Spleen (tissue), 11 donors: ENCODE results near the gene THAP9. TPM values are rescaled to one million over a fixed set of nuclear protein-coding genes. Genes with fewer than 3 reads are reported as not detected.

ENCODE experiments used
- DNase-seq: peaks from one replicate; pipeline ENCODE4 v3.0.0-alpha.2; 2020
- H3K27ac ChIP-seq, 8 donors: fragments of 200-600 bp; sonication (generic) in 7 of 8; 1 replicate in 4 of 8; 2 replicates in 4 of 8; pipeline versions ENCODE4 v1.5.0 to v1.8.0; 2016 to 2021; ENCODE audit warnings: inconsistent platforms in 4 of 8, mild to moderate bottlenecking in 4 of 8, moderate library complexity in 1 of 8
- H3K27me3 ChIP-seq, 7 donors: fragments of 200-600 bp; sonication (generic) in 6 of 7; replicated peaks in 1 of 7; 1 replicate in 4 of 7; 2 replicates in 3 of 7; pipeline versions ENCODE4 v1.5.0 to v1.8.0; 2016 to 2021; ENCODE audit warnings: inconsistent platforms in 3 of 7, mild to moderate bottlenecking in 1 of 7
- H3K36me3 ChIP-seq, 6 donors: fragments of 200-600 bp; sonication (generic) in 5 of 6; 1 replicate in 4 of 6; 2 replicates in 2 of 6; pipeline versions ENCODE4 v1.5.0 to v1.8.0; 2016 to 2021; ENCODE audit warnings: inconsistent platforms in 2 of 6
- H3K4me1 ChIP-seq, 6 donors: fragments of 200-600 bp; sonication (generic) in 5 of 6; 1 replicate in 3 of 6; 2 replicates in 3 of 6; pipeline versions ENCODE4 v1.5.0 to v1.8.0; 2016 to 2021; ENCODE audit warnings: inconsistent platforms in 3 of 6
- H3K4me3 ChIP-seq, 8 donors: fragments of 200-600 bp; sonication (generic) in 7 of 8; 1 replicate in 4 of 8; 2 replicates in 4 of 8; pipeline versions ENCODE4 v1.5.0 to v1.8.0; 2016 to 2021; ENCODE audit warnings: inconsistent platforms in 4 of 8, mild to moderate bottlenecking in 4 of 8, moderate library complexity in 2 of 8
- H3K9me3 ChIP-seq, 8 donors: fragments of 200-600 bp; sonication (generic) in 7 of 8; 1 replicate in 4 of 8; 2 replicates in 4 of 8; pipeline versions ENCODE4 v1.5.0 to v1.8.0; 2016 to 2021; ENCODE audit warnings: inconsistent platforms in 4 of 8
- POLR2A ChIP-seq, 3 donors: fragments of 450-650 bp; IDR thresholded peaks; one replicate each; pipeline ENCODE4 v1.5.1; 2017; ENCODE audit warnings: antibody characterized with exemption in 3 of 3, mild to moderate bottlenecking in 1 of 3
- POLR2AphosphoS5 ChIP-seq, 3 donors: sonication (generic); formaldehyde crosslinking; IDR thresholded peaks; one replicate each; pipeline ENCODE4 v1.5.1; 2017; ENCODE audit warnings: antibody characterized with exemption in 3 of 3
- WGBS, 5 donors: extraction: QIAGEN DNeasy Blood & Tissue Kit in 3 of 5; methylation state at CpG; one replicate each; pipeline versions ENCODE4 v1.1.5 to v1.1.7; 2013 to 2018; 5-methylcytosine and 5-hydroxymethylcytosine counted together
- intact Hi-C: fragments of 100-400 bp; cut with DNase I; formaldehyde crosslinking; loops from one replicate; pipeline ENCODE4 v1.15.0; 2023; ENCODE audit warnings: low total_unique reads
- polyA plus RNA-seq, 3 donors: library from polyadenylated mRNA; stranded (reverse); fragments of 200-250 nt; gene quantifications; one replicate each; pipeline ENCODE4 v1.2.1, GENCODE V29; 2013
- small RNA-seq, 4 donors: library from RNA; depleted of rRNA; stranded (forward); fragments of <200 nt; gene quantifications; one replicate each; pipeline ENCODE3, GENCODE V24; 2016
- total RNA-seq, 7 donors: library from RNA; depleted of rRNA in 3 of 7; stranded (reverse); fragments of >200 nt in 3 of 7; fragmentation: NEBNext Ultra II Directional in 4 of 7; extraction: Animal tissue kit (Norgen Biotek cat#: 25700) in 4 of 7; gene quantifications; one replicate each; pipeline versions ENCODE4 v1.1.0 to v1.2.1, GENCODE V29; 2016 to 2021
- TF ChIP-seq, protein P1 (sequence below), 11 experiments: fragments of 200-600 bp in 7 of 11; fragments of 450-650 bp in 4 of 11; sonication (generic) in 4 of 11; IDR thresholded peaks in 8 of 11; conservative IDR thresholded peaks in 3 of 11; 1 replicate in 7 of 11; 2 replicates in 4 of 11; pipeline versions ENCODE4 v1.4.0 to v1.8.0; 2016 to 2021; ENCODE audit warnings: antibody characterized with exemption in 11 of 11, inconsistent platforms in 4 of 11, mild to moderate bottlenecking in 1 of 11
- donor health status: healthy with polysubstance abuse.
- donor health status: DM: no; HTN: no; CAD: no; lungs with moderate emphysema.
- donor health status: DM: no; HTN: no; CAD: no.
- donor health status: Bipolar disorder and iron deficiency.
- donor health status: healthy.
- donor health status: DM: no; HTN: no; CAD: no.
- donor health status: DM: yes; HTN: yes; CAD: no.

The THAP9 gene
- total and polyA plus RNA-seq, 10 donors: 1.8 to 8.1 (median 3.2) TPM

DNA sequence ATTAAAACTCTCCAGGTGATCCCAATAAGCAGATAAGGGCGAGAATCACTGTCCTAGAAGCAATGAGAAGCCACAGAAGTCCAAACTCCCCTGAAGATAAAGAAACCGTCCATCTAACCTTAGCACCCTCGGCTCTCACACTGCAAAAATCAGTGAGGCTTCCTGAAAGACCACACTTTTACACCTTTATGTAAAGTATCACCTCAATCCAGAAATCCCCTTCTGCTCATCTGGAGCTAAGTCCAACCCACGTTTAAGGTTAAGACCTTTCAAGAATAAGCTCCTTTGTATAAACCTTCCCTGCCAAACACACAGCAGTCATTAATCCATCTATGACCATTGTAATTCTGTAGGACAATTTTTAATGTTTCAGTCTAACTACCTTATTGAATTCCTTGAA is 68.4 kb downstream of the THAP9 start:
- Histone ChIP-seq H3K4me3 (no peak overlapping the region), H3K27me3 (no peaks in the 10 kb centered on the region), H3K4me1 (no peaks in the 10 kb centered on the region), H3K9me3 (no peaks in the 10 kb centered on the region), H3K36me3 (peaks cover 0 to 96% (median 16%) of the 10 kb centered on the region in 6 donors), H3K27ac (no peak overlapping the region)
- intact Hi-C loops: no loop called here
- WGBS, 5 donors: 80 to 88% (median 83%) methylated on average over 4 of the region's 4 CpGs
- DNase-seq: no peak
- no peak for TF ChIP-seq POLR2AphosphoS5 (IDR thresholded peaks at IDR 0.05)
- no peak for TF ChIP-seq POLR2A (IDR thresholded peaks at IDR 0.05)
- TF ChIP-seq, protein P1, sequence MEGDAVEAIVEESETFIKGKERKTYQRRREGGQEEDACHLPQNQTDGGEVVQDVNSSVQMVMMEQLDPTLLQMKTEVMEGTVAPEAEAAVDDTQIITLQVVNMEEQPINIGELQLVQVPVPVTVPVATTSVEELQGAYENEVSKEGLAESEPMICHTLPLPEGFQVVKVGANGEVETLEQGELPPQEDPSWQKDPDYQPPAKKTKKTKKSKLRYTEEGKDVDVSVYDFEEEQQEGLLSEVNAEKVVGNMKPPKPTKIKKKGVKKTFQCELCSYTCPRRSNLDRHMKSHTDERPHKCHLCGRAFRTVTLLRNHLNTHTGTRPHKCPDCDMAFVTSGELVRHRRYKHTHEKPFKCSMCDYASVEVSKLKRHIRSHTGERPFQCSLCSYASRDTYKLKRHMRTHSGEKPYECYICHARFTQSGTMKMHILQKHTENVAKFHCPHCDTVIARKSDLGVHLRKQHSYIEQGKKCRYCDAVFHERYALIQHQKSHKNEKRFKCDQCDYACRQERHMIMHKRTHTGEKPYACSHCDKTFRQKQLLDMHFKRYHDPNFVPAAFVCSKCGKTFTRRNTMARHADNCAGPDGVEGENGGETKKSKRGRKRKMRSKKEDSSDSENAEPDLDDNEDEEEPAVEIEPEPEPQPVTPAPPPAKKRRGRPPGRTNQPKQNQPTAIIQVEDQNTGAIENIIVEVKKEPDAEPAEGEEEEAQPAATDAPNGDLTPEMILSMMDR (IDR thresholded peaks at IDR 0.05 in 8 of 11, conservative IDR thresholded peaks at IDR 0.05 in 3 of 11): no peak

DNA sequence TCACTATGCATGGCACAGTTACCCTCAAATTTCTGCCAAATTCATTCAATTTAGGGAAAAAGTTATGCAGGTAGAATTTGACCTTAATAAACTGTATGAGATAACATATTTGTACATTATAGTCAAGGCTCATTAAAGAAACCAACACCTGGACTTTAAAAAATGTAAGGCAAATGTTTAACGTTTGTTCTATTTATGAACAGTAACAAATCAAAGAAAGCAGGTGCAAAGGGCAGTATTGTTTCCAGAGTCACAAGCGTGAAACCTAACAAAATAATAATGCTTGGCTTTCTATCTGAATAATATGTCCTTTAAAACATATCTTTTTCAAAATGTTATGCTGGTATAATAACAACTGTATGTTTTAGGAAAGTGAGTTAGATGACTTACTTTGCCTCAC is 68.9 kb downstream of the THAP9 start:
- Histone ChIP-seq H3K4me3 (no peak overlapping the region), H3K27ac (no peak overlapping the region), H3K4me1 (no peaks in the 10 kb centered on the region), H3K9me3 (no peaks in the 10 kb centered on the region), H3K27me3 (no peaks in the 10 kb centered on the region), H3K36me3 (peaks cover 0 to 96% (median 16%) of the 10 kb centered on the region in 6 donors)
- TF ChIP-seq, protein P1 (IDR thresholded peaks at IDR 0.05 in 8 of 11, conservative IDR thresholded peaks at IDR 0.05 in 3 of 11): no peak
- TF ChIP-seq POLR2AphosphoS5 (IDR thresholded peaks at IDR 0.05): no peak
- TF ChIP-seq POLR2A (IDR thresholded peaks at IDR 0.05): no peak
- DNase-seq: no peak
- intact Hi-C loops: no loop called here
- WGBS, 5 donors: 83 to 91% (median 86%) methylated on average over 2 of the region's 2 CpGs

Small RNA genes within 50 kb of the gene (small RNA-seq; reads per million reads assigned to genes)
- 0 reads per million in 4 donors for gene RF00019

Other genes with a start within 250 kb of the THAP9 start
- gene SCD5, start 101.9 kb upstream of the THAP9 start, total RNA-seq: 1 to 10 TPM; 2.9 to 7.2 (median 4.5) TPM
- 1 to 10 TPM in 2 of 3 donors, under 1 TPM in 1; 0.85 to 2.5 (median 1.4) TPM for gene SCD5, start 101.9 kb upstream of the THAP9 start, polyA plus RNA-seq
- gene SEC31A, start 9.6 kb upstream of the THAP9 start, total RNA-seq: 100 to 1,000 TPM; 133 to 204 (median 164) TPM
- 10 to 100 TPM; 63.6 to 71.1 (median 64.7) TPM for gene SEC31A, start 9.6 kb upstream of the THAP9 start, polyA plus RNA-seq
- gene LIN54, start 110.1 kb downstream of the THAP9 start, total RNA-seq: 10 to 100 TPM; 11.6 to 15.3 (median 13.2) TPM
- gene LIN54, start 110.1 kb downstream of the THAP9 start, polyA plus RNA-seq: 1 to 10 TPM; 2.0 to 2.9 (median 2.8) TPM
- gene COPS4, start 134.4 kb downstream of the THAP9 start, total RNA-seq: 10 to 100 TPM; 23.9 to 35.1 (median 26.0) TPM
- gene COPS4, start 134.4 kb downstream of the THAP9 start, polyA plus RNA-seq: 10 to 100 TPM; 20.0 to 30.8 (median 23.4) TPM
- gene PLAC8, start 214.0 kb downstream of the THAP9 start, total RNA-seq: 100 to 1,000 TPM; 156 to 341 (median 215) TPM
- gene PLAC8, start 214.0 kb downstream of the THAP9 start, polyA plus RNA-seq: 100 to 1,000 TPM; 193 to 321 (median 256) TPM